Measurements from ENCODE around the gene PFDN2.

DNA sequence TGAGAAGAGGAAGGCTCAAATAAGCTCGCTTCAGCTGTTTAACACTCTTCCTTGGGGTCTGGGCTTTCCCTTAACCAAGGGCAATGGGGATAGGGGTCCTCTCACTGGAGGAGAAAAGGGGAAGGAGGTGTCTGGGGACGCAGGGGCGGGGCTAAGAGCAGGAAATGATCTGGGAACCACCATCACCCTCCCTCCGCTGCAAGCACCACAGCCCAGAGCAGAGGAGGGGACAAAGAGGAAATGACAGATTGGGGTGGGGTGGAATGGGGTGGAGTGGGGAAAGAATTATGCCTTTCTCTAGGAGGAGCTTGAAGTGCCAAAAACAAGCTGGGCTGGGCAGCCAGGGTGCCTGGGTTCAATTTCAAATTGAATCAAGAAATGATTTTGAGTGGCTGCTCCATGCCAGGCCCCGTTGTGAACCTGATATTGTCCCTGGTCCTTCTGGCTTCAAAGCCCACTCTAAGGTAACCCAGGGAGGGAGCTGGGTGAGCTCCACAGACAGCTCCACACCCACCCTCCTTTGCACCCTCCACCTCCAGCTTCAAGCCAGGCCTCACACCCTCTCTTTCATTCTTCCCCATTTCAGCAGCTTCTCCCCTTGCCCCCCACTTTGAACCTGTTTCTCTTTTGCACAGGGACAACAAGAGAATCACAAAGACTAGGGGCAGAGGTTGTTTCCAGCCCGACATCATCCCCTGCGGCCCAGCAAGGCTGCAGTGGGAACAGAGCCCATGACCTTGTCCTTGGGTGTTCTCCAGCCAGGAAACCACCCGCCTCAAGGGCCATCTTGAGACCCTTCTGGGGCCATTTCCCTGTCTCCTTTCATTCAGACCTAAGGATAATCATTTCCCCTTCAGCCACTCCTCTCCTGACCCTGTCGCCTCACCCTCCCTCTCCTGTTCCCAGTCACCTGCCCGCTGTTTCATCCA is 49.3 kb downstream of the PFDN2 start:
- TF ChIP-seq EZH2 (optimal IDR thresholded peaks at IDR 0.05; ENCODE audit: low read depth, low read length): no peak
- TF ChIP-seq, protein P1, sequence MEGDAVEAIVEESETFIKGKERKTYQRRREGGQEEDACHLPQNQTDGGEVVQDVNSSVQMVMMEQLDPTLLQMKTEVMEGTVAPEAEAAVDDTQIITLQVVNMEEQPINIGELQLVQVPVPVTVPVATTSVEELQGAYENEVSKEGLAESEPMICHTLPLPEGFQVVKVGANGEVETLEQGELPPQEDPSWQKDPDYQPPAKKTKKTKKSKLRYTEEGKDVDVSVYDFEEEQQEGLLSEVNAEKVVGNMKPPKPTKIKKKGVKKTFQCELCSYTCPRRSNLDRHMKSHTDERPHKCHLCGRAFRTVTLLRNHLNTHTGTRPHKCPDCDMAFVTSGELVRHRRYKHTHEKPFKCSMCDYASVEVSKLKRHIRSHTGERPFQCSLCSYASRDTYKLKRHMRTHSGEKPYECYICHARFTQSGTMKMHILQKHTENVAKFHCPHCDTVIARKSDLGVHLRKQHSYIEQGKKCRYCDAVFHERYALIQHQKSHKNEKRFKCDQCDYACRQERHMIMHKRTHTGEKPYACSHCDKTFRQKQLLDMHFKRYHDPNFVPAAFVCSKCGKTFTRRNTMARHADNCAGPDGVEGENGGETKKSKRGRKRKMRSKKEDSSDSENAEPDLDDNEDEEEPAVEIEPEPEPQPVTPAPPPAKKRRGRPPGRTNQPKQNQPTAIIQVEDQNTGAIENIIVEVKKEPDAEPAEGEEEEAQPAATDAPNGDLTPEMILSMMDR (IDR thresholded peaks at IDR 0.05; ENCODE audit: low read length): no peak
- no peak for TF ChIP-seq EZH2phosphoT487 (IDR thresholded peaks at IDR 0.05; ENCODE audit: low read length)

Measured in MM.1S (cell line).